ENCODE measurements around the gene COL25A1.

DNA sequence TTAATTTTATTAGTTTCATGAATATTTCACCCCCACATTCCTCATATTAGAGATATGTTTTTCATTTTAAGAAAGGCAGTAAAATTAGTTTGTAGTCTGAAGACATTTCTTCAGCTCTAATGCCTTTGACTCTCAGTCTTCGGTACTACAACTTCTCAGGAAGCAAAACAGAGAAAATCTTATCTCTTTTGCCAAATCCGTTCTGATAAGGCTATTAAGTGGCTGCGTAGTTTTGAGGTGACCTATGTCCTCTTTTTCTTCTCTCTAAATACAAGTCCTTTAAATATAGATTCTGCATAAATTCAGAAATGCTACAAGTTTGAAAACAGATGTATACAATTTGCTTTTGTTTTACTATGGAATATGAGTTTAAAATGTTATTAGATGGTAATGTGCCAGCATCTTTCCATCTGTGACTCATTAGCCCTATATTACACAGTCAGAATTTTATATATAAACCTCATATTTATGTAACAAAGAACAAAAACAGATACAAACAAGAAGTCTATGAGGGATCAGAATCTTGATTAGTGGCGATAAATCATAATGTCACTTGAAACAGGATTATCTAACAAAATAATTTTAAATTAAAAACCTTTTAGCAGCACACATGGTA is 358.4 kb downstream of the COL25A1 start:
- TF ChIP-seq CTCF (IDR thresholded peaks at IDR 0.05) (no peak), POLR2A (IDR thresholded peaks at IDR 0.05) (no peak)

Data from heart left ventricle (tissue), 13 donors.